ENCODE results near the gene ATXN1. TPM values are rescaled to one million over a fixed set of nuclear protein-coding genes. Genes with fewer than 3 reads are reported as not detected.
A peak's percentile ranks its signal among the peaks of the same experiment; 100 is the strongest.

The ATXN1 gene
- total and polyA plus RNA-seq, 7 donors, result 1.3 to 50.9 (median 21.6) TPM

DNA sequence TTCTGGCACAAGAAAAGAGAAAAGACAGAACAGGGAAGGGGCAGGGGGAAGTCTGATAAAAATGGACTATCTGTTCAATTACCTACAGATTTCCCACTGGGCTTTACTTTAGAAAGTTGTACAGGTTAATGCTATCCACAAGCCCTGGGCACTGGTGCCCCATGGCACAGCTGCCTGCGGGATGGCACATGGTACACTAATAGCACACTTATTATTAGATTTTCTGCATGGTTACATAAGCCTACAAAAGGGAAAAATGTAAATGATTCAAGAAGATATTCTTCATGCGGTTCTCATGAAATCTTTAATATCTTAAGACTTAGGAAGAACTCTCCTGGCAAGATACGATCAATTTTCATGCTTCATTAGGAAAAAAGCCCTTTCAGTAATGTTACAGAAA lies 385.4 kb downstream of the ATXN1 start:
- TF ChIP-seq, protein P1, sequence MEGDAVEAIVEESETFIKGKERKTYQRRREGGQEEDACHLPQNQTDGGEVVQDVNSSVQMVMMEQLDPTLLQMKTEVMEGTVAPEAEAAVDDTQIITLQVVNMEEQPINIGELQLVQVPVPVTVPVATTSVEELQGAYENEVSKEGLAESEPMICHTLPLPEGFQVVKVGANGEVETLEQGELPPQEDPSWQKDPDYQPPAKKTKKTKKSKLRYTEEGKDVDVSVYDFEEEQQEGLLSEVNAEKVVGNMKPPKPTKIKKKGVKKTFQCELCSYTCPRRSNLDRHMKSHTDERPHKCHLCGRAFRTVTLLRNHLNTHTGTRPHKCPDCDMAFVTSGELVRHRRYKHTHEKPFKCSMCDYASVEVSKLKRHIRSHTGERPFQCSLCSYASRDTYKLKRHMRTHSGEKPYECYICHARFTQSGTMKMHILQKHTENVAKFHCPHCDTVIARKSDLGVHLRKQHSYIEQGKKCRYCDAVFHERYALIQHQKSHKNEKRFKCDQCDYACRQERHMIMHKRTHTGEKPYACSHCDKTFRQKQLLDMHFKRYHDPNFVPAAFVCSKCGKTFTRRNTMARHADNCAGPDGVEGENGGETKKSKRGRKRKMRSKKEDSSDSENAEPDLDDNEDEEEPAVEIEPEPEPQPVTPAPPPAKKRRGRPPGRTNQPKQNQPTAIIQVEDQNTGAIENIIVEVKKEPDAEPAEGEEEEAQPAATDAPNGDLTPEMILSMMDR (IDR thresholded peaks at IDR 0.05), result no peak
- peak in 3 of 4 donors; percentile 77 to 83 (median 78) for ATAC-seq

DNA sequence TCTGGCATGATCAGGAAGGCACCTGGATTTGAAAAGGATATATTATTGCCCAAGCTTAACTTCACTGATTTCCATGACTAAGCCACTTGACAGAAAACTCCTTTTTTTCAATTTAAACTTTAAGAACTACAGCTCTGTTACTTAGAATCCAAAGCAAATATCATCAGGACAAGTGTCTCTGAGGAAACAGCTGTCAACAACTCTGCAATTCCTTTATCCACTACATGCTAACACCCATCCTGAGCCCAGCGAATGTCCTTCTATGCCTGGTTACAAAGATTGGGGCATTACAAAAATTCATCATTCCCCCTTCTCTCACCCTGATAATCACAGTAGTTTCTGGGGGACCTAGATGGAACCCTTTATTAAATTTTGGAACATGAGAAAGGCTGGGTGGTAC lies 386.1 kb downstream of the ATXN1 start:
- TF ChIP-seq, protein P1 (IDR thresholded peaks at IDR 0.05), result no peak
- DNase-seq, result no peak
- Histone ChIP-seq H3K4me1 (peaks cover 13% of the 10 kb centered on the region), H3K27me3 (ENCODE audit: insufficient read depth in 3 of 3, low read length in 2 of 3) (no peaks in the 10 kb centered on the region), H3K27ac (no peak overlapping the region), H3K4me3 (no peak overlapping the region), H3K36me3 (ENCODE audit: insufficient read depth in 1 of 2, low read depth in 1 of 2) (no peaks in the 10 kb centered on the region), H3K9me3 (no peaks in the 10 kb centered on the region)
- no peak for ATAC-seq
- WGBS, 3 donors, result 73 to 93% (median 86%) methylated on average over 1 of the region's 1 CpG
- intact Hi-C loops (cut with DNase I), result no loop called here

More for the DNA sequence above, 385.4 kb downstream of the ATXN1 start:
- H3K9me3 ChIP-seq, result no peaks in the 10 kb centered on the region
- 26 to 51% (median 38%) methylated on average over 3 of the region's 3 CpGs for WGBS, 3 donors
- H3K36me3 ChIP-seq (ENCODE audit: insufficient read depth in 1 of 2, low read depth in 1 of 2), result no peaks in the 10 kb centered on the region
- no peak overlapping the region for H3K4me3 ChIP-seq
- H3K27ac ChIP-seq, result no peak overlapping the region
- no peak for DNase-seq
- no peaks in the 10 kb centered on the region for H3K27me3 ChIP-seq (ENCODE audit: insufficient read depth in 3 of 3, low read length in 2 of 3)
- intact Hi-C loops (cut with DNase I), result no loop called here
- peaks cover 13% of the 10 kb centered on the region for H3K4me1 ChIP-seq

DNA sequence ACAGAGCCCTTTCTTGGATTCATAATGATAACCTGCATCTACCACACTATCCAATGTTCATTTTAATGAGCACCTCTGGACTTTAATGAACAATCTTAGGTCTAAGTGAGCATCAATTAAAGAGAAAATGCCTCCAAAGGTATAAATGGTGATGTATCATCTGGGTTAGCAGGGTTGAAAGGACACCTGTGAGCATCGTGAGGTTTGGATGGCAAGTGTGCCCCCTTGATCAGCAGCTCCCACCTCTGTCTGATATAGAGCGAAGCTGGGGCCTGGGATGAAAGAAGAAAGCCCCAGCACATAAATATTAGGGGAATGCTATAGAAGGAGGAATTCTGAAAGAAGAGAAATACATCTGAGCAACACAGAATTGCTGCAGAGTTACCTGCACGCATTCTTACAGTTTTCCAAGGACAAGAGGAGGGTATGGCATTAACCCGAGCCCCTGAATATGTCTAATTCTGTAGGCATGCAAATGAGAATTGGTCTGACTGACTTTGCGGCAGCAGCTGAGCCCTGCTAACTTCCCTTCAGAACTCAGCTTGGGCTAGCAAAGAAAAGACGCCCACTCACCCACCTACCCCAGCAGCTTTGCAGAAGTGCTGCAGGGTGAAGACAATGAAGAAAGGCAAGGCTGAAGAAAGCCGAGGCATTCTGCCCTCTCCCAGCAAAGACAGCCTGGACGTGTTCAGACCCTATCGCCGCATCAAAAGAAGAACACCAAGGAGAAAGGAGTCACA lies 386.6 kb downstream of the ATXN1 start:
- Histone ChIP-seq H3K27me3 (ENCODE audit: insufficient read depth in 3 of 3, low read length in 2 of 3) (no peaks in the 10 kb centered on the region), H3K4me3 (no peak overlapping the region), H3K27ac (no peak overlapping the region), H3K4me1 (peaks cover 13% of the 10 kb centered on the region), H3K9me3 (no peaks in the 10 kb centered on the region), H3K36me3 (ENCODE audit: insufficient read depth in 1 of 2, low read depth in 1 of 2) (no peaks in the 10 kb centered on the region)
- 89 to 93% (median 92%) methylated on average over 10 of the region's 10 CpGs for WGBS, 3 donors
- ATAC-seq (no peak), DNase-seq (no peak)
- TF ChIP-seq, protein P1 (IDR thresholded peaks at IDR 0.05), result no peak
- intact Hi-C loops (cut with DNase I), result no loop called here

DNA sequence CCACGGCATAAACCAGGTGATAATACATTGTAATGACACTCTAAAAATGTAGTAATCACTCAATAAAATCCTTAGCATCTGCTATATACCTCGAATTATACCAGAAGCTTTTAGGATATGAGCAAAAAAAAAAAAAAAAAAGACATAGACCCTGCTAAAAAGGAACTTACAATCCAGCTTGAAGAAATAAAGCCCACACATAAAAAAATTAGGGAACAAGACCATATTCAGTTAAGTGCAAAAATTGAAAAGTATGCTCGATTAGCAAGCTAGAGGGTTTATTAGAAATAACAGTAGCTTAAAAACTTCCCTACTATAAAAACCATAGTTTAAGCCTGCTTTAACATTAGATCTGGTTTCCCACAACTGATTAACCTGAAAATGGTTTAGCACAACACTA lies 387.2 kb downstream of the ATXN1 start:
- intact Hi-C loops (cut with DNase I), result no loop called here
- ATAC-seq (no peak), DNase-seq (no peak)
- Histone ChIP-seq H3K4me3 (no peak overlapping the region), H3K27ac (no peak overlapping the region), H3K27me3 (ENCODE audit: insufficient read depth in 3 of 3, low read length in 2 of 3) (no peaks in the 10 kb centered on the region), H3K4me1 (peaks cover 18% of the 10 kb centered on the region), H3K36me3 (ENCODE audit: insufficient read depth in 1 of 2, low read depth in 1 of 2) (no peaks in the 10 kb centered on the region), H3K9me3 (no peaks in the 10 kb centered on the region)
- 75 to 82% (median 78%) methylated on average over 3 of the region's 3 CpGs for WGBS, 3 donors
- TF ChIP-seq, protein P1 (IDR thresholded peaks at IDR 0.05), result no peak

Measured in psoas muscle (tissue), 8 donors.